ENCODE measurements around the gene OSBPL10. TPM values are rescaled to one million over a fixed set of nuclear protein-coding genes. Genes with fewer than 3 reads are reported as not detected.

Gene OSBPL10
- polyA plus RNA-seq, 10 donors = 8.2 to 14.1 (median 9.7) TPM

DNA sequence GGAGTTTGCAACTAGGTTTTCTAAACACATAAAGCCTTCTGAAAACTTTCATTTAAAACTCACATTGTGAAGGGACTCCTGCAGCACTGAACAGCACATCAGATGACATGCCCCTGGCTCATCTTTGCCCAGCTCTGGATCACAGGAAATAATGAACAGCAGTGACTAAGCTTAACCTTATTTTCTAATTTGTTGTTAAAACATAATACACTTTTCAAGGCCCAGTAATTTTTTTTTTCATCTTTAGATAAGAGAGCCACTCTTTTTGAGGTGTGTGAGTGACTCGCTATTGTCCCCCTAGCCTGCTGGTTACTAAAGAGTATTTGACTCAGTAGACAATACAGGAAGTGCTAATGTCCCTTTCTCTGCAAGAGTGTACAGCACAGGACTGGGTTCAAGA, 204.0 kb downstream of the OSBPL10 start:
- no peak for DNase-seq

GRCh38 chr3:31776016-31776415, 205.0 kb downstream of the OSBPL10 start:
- no peak for DNase-seq

GRCh38 chr3:31775383-31775782, 205.7 kb downstream of the OSBPL10 start:
- no peak for DNase-seq

- no peak for DNase-seq
Measured at GRCh38 chr3:31772758-31773473, 208.1 kb downstream of the OSBPL10 start.

GRCh38 chr3:31772272-31772671, 208.8 kb downstream of the OSBPL10 start:
- DNase-seq = no peak

GRCh38 chr3:31770822-31771326, 210.2 kb downstream of the OSBPL10 start:
- DNase-seq = no peak

GRCh38 chr3:31768479-31769125, 212.5 kb downstream of the OSBPL10 start:
- DNase-seq = peak; percentile 56 to 74 (median 64)

- DNase-seq = no peak
Measured at GRCh38 chr3:31767920-31768319, 213.1 kb downstream of the OSBPL10 start.

DNA sequence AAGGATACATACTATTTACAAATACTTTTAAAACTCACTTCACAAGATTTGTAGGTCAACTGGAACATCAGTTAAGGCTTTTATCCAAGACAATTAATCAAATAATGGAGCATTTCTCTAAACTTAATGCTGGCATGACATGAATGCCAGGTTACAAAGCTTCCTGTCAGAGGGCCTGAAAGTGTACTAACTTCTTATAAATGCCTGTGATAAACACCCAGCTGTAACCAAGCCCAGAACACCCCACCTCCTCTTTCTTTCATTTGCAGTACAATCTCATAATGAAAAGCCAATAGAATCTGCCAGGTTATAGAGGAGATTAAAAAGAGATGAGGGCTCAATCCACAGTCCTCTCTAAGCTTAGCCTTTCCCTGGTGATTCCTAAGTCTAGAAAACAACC, 214.4 kb downstream of the OSBPL10 start:
- DNase-seq = no peak

DNA sequence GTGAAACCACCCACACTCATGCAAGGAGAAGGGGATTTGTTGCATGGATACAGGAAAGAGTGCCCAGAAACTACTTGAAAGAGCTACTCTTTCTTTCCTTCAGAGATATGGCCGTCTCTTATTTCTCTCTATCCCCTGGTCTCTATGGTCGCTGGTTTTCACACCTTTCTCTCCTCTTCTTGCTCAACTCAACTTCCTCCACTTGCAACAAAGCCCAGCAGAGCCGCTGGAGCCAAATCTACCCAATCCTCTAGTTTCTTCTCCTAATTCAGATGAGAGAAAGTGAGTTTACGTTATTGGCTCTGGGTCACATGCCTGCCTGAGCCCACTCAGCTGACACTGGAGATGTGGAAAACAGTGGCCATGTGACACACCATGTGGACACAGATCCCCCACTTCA, 215.2 kb downstream of the OSBPL10 start:
- no peak for DNase-seq

GRCh38 chr3:31763731-31764130, 217.3 kb downstream of the OSBPL10 start:
- no peak for DNase-seq

DNA sequence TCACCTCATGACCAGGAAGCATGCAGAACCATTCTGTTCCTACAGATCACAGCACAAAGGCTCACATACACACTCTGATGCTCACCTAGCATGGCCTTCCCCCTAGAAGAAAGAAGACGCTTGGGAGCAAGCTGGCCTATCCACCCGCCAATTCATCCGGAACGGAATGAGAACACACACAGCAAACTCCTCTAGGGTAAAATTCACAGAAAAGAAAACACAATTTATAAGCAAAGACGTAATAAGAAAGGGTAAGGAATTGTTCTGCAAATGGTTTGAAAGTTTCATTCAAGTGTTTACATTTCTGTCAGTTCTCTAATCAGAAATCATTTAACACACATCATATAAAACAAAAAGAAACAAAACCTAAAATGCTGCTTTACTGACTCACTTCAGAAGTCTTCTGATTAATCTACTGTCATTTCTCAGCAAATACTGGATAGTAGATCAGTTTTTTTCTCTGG, 218.1 kb downstream of the OSBPL10 start:
- no peak for DNase-seq

DNA sequence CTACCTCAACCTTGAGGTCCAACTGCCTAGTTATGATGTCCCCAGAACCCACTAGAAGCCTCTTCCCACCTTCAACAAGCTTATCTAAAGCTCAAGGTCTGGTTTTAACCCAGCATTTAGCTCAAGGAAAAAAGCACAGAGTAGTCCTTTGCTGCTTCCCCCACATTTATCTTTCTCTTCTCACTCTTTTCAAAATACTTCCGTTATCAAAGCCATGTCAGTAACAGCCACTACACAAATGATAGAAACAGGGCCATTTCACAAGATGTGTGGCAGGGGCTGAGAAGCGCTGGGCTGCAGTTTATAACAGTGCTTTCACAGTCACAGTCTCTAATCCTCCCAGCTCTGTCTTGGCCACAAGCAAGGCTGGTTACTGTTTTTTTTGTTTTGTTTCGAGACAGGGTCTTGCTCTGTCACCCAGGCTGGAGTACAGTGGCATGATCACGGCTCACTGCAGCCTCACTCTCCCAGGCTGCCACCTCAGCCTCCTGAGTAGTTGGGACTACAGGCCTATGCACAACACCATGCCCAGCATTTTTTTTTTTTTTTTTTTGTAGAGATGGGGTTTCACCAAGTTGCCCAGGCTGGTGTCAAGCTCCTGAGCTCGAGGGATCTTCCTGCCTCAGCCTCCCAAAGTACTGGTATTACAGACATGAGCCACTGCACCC, 218.8 kb downstream of the OSBPL10 start:
- no peak for DNase-seq

DNA sequence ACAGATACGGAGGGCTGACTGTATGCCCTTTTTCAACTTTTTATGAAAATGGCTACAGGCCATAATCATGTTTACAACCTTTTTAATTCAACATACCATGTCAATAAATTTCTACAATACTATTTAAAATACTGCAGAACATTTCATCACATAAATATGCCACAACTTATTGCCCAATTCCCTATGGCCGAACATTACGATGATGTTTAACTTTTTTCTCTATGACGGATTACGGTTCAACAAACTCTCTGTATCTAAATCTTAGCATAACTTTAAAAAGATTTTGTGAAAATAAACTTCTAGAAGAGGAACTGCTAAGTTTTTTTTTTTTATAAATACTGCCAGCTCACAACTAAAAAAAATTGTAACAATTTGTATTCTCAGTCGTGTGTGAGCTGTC, 220.4 kb downstream of the OSBPL10 start:
- DNase-seq = no peak

DNA sequence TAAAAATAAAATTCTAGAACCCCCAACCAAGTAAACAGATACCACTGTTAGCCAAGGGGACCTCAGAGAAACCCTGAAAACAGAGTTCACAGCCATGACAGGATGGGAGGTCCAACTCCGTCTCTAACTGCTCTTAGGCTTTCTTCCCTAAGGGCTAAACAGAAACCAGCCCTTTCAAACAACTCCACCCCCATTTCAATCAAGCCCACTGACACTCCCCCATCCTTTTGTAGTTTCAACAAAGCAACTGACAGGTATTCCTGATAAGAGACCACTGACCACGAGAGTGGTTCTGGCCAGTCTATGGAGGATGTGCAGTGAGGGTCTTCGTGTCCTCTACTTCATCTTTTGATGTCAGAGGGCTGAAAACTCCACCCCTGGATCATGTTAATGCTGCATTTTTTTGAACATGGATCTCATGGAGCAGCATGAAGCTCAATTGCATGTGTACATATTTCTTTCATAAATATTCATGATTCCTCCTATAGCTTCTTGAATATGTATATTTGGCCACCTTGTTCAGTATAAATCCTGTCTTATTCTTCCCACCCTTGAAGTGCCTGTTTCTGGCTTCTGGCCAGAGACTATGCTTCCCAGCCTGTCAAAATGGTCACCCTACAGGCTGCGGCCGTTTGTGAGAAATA, 222.6 kb downstream of the OSBPL10 start:
- DNase-seq = no peak

GRCh38 chr3:31755926-31756658, 225.0 kb downstream of the OSBPL10 start:
- DNase-seq = peak in 1 of 3 donors; percentile 15

- no peak for DNase-seq
Measured at GRCh38 chr3:31754575-31755278, 226.3 kb downstream of the OSBPL10 start.

DNA sequence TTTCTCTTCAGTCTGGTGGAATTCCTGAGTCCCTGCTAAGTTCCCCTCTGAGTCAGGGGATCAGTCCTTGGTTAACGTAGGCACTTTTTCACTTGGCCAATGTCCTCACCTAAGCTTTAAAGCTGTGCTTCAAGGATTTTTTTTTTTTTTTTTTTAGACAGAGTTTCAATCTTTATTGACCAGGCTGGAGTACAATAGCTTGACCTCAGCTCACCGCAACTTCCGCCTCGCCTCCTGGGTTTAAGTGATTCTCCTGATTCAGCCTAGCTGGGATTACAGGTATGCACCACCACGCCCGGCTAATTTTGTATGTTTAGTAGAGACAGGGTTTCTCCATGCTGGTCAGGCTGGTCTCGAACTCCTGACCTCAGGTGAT, 228.0 kb downstream of the OSBPL10 start:
- no peak for DNase-seq

GRCh38 chr3:31752305-31753049, 228.6 kb downstream of the OSBPL10 start:
- DNase-seq = no peak

GRCh38 chr3:31750341-31750740, 230.7 kb downstream of the OSBPL10 start:
- no peak for DNase-seq

Data from muscle of back (tissue), 11 donors.